Non-pigmented ciliary epithelial cell (primary cell): ENCODE measurements around the gene VAPB.

Source experiments
- DNase-seq: peaks from one replicate; pipeline ENCODE4 v3.0.0-alpha.2; 2010; ENCODE audit warnings: low read depth

Gene VAPB

DNA sequence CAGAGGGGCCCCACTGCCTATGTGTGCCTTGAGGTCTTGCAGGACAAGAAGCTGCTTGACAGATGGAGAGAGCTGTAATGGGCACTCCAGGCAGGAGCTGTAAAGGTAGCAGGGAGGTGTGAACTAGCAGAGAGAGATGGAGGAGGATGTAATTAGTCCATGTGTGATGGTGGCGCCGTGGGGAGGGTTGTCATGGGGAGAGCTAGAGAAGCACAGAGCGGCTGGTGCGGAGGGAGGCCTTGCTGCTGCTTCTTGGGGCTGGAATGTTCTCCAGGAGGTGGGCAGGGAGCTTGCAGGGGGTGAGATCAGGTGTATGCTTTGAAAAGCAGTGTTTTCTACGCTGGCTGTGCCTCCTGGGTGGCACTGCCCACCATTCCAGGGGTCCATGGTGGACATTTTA is 94.0 kb downstream of the VAPB start:
- DNase-seq, result no peak

DNA sequence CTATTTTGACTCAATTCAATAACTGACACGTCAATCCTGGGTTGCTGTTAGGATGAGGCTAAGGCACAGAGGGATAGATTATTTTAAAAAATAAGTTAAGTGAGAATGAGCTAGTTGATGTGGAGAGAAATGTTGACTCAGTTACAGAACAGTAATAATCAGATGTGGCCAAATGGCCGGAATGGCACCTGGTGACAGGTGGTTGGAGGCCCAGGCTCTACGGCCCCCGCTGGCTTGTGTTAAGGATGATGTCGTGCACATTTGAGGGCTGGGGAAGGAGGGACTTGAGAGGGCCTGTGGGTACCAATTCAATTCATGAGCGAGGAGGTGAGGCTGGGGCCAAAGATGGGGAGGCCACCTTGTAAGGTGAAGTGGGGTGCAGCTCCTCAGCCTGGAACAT is 94.4 kb downstream of the VAPB start:
- no peak for DNase-seq

DNA sequence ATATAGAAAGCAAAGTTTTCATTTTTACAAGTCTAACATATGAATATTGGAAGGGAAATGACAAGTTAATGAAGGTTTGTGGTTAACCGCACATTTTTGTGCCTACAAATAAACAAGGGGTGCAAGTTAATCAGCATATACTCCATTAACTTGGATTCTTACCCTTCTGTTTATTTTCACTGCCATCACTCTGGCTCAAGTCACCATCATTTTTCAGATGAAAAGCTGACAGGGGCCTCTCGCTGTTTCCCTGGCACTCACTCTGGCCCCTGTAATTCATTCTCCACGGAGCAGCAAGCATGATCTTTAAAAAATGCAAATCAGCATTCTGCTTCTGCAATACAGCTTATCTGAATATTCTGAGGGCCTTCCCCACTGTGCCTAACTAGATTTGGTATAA is 96.4 kb downstream of the VAPB start:
- DNase-seq, result no peak

DNA sequence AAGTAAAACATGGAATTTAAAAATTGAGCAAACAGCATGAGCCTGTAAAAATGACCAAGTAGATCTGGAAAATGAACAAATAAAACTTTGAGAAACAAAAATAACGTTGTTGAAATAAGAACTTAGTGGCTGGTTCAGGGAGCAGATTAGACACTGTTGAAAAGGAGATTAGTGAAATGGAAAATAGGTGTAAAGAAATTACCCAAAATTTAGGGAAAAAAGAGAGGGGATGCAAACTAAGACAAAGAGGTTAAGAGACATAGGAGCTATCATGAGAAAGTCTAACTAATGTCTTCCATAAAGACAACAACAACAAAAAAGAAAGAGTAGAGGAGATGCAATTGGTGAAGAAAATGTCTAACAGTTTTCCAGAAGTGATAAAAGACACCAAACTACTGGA is 97.2 kb downstream of the VAPB start:
- DNase-seq, result no peak

GRCh38 chr20:58492074-58492718 is 103.2 kb downstream of the VAPB start:
- DNase-seq, result no peak

- no peak for DNase-seq
Observed at GRCh38 chr20:58492795-58493524, 103.9 kb downstream of the VAPB start.

DNA sequence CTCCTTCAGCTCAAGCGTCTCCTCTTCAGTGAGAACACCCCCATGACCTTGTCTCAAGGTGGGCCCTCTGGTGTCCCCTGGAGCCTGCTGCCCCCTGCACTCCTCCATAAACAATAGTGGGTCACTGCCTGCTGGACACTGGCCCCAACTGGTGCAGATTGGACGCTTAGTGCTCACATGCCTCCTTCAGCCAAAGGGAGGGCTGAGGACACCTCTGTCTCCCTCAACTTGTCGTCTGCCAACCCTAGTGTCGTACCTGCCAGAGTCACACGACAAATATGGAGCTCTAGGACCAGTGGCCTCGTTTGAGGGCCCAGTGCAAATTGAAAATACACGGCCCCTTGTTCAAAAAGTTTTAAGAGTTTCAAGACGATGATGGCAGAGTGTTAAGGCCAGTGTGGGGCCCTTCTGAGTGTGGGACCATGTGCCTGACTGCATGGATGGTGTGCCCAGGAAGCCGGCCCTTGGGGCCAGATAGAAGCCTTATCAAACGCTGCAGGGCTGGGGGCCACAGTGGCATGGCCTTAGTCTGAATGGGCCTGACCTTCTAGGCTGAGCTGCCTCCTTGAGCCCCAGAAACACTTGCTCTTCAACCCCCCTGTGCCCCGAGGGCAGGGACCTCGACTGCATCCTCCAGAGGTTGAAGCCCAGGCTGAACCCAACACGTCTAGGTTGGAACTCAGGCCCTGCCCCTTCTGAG is 106.0 kb downstream of the VAPB start:
- DNase-seq, result no peak

DNA sequence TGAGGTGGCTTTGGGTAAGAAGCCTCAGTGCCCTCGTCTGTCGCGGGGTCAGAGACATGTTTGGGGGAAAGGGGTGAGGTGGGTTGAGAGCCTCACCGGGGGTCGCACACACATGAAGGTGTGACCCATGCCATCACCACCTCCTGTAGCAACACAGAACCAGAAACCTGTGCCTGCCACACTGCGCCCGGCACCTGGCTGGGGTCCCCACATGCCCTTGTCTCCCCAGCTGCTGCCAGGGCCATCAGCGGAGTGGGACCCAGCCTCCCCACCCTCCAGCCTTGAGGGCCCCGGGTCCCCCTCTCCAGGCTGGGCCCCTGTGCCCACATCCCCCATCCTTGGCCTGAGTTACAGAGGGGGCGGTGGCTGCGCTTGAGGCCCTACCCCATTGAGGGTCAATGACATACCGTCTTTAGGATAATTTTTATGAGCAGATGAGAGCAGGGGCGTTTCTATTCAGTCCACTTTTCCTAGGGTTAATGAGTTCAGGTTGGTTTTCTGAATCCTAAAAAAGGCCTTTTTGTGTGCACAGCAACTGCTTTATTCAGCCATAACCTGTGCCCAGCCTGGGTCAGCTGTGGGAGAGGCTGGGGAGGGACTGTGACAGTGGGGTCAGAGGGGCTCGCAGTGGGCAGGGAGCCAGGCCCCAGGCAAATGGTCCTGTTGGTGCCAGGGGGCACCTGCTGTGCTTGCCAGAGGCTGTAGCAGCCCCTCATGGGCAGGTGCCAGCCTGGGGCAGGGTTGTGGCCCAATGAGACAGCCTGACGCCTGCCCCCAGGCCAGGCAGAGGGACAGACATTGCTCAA is 106.8 kb downstream of the VAPB start:
- no peak for DNase-seq

DNA sequence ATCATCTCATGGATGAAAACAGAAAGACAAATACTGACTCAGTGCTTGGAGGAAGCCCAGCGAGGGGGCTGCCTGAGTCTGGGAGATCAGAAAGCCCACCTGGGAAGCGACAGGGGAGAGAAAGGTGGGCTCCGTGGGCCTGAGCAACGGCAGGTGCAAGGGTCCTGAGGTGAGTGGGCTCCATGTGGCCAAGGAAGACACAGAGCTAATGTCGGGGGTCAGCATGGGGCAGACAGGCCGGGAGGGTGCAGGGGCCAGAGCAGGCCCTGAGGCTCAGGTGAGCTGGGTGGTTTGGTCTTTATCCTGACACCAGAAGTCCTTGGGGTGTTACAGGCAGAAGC is 107.4 kb downstream of the VAPB start:
- DNase-seq, result no peak

DNA sequence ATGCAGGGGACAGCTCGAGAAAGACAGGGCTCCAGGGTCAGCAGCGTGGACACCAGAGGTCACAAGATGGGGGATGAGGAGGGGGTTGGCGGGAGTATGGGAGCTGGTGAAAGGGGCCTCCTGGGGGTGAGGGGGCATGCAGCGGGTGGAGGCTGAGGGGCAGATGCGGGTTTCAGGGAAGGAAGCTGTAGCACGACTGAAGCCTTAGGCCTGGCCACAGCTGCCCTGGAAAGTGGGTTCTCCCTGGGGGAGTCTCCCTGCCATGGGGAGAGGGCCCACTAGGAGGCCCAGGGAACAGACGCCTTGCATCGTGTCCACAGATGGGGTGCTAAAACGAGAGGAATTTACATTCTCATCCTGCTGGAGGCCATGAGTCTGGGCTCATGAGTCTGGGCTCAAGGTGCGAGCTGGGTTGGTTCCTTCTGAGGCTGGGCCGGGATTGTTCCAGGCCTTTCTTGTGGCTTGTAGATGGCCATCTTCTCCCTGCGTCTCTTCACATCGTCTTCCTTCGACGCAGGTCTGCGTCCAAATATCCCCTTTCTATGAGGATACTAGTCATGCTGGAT is 108.1 kb downstream of the VAPB start:
- DNase-seq, result no peak

- no peak for DNase-seq
Observed at GRCh38 chr20:58497724-58498469, 108.9 kb downstream of the VAPB start.

- no peak for DNase-seq
Observed at GRCh38 chr20:58498470-58499068, 109.5 kb downstream of the VAPB start.

GRCh38 chr20:58500256-58500655 is 111.2 kb downstream of the VAPB start:
- no peak for DNase-seq
